Memory B cell (primary cell): ENCODE data around the gene RABL3.
"Not testable (repeated sequence)": the region's sequence is repeated elsewhere in the genome, so short reads cannot be mapped to it uniquely, and the experiment has no call there.

ENCODE experiments used
- ATAC-seq: fragments of 150-1000 bp; cut with Tn5 transposase; 2 replicates; pipeline ENCODE4 v1.10.0; 2021; ENCODE audit warnings: low read depth, mild to moderate bottlenecking, moderate library complexity
- DNase-seq, 2 donors: peaks; one replicate each; pipeline ENCODE4 v3.0.0; 2022; ENCODE audit warnings: low spot score in 2 of 2
- H3K27ac Mint-ChIP-seq: one replicate; pipeline ENCODE4 v1.8.0; 2022; ENCODE audit warnings: mild to moderate bottlenecking, moderate library complexity, mixed read lengths
- H3K27me3 Mint-ChIP-seq: one replicate; pipeline ENCODE4 v1.8.0; 2022; ENCODE audit warnings: mixed read lengths
- H3K36me3 Mint-ChIP-seq: one replicate; pipeline ENCODE4 v1.8.0; 2022; ENCODE audit warnings: mild to moderate bottlenecking, mixed read lengths
- H3K4me1 Mint-ChIP-seq: one replicate; pipeline ENCODE4 v1.8.0; 2022; ENCODE audit warnings: mixed read lengths
- H3K4me3 Mint-ChIP-seq: one replicate; pipeline ENCODE4 v1.8.0; 2022; ENCODE audit warnings: mild to moderate bottlenecking, moderate library complexity, mixed read lengths
- H3K9me3 Mint-ChIP-seq: one replicate; pipeline ENCODE4 v1.8.0; 2022; ENCODE audit warnings: mixed read lengths

Gene RABL3

DNA sequence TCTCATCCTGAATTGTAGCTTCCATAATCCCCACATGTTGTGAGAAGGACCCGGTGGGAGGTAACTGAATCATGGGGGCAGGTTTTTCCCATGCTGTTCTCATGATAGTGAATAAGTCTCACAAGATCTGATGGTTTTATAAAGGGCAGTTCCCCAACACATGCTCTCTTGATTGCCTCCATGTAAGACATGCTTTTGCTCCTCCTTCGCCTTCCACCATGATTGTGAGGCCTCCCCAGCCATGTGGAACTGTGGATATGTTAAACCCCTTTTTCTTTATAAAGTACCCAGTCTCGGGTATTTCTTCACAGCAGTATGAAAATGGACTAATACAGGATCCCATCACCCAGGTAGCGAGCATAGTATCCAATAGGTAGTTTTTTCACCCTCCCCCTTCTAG, 103.5 kb downstream of the RABL3 start:
- not testable (repeated sequence) for H3K27ac Mint-ChIP-seq, H3K9me3 Mint-ChIP-seq, H3K36me3 Mint-ChIP-seq, DNase-seq, ATAC-seq, H3K4me1 Mint-ChIP-seq, H3K4me3 Mint-ChIP-seq, H3K27me3 Mint-ChIP-seq

DNA sequence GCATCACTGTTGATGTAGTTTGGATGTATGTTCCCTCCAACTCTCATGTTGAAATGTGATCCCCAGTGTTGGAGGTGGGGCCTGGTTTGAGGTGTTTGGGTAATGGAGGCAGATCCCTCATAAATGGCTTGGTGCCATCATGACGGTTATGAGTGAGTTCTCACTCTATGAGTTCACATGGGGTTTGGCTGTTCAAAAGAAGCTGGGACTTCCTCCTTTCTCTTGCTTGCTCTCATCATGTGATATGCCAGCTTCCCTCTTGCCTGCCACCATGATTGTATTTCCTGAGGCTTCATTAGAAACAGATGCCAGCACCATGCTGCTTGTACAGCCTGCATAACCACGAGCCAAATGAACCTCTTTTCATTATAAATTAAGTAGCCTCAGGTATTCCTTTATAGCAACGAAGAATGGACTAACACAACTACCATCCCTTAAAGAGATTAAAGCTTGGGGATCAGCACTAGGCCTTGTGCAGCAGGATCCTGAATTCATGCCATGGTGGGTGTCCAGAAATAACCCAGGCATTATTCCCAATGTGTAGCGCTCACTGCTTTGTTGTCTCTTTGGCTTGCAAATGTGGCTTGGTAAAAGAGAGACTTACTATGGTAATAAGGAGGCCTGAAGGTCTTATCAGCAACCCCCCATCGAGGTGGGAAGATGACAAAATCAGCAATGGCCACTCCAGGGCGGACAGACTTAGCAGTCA, 104.3 kb downstream of the RABL3 start:
- peaks cover 3% of the 10 kb centered on the region for H3K9me3 Mint-ChIP-seq
- ATAC-seq (no peak), DNase-seq (no peak)
- H3K4me1 Mint-ChIP-seq, result peaks cover 2% of the 10 kb centered on the region
- H3K27ac Mint-ChIP-seq, result no peak overlapping the region
- H3K27me3 Mint-ChIP-seq, result peaks cover 2% of the 10 kb centered on the region
- H3K4me3 Mint-ChIP-seq, result no peak overlapping the region
- H3K36me3 Mint-ChIP-seq, result peaks cover 9% of the 10 kb centered on the region

DNA sequence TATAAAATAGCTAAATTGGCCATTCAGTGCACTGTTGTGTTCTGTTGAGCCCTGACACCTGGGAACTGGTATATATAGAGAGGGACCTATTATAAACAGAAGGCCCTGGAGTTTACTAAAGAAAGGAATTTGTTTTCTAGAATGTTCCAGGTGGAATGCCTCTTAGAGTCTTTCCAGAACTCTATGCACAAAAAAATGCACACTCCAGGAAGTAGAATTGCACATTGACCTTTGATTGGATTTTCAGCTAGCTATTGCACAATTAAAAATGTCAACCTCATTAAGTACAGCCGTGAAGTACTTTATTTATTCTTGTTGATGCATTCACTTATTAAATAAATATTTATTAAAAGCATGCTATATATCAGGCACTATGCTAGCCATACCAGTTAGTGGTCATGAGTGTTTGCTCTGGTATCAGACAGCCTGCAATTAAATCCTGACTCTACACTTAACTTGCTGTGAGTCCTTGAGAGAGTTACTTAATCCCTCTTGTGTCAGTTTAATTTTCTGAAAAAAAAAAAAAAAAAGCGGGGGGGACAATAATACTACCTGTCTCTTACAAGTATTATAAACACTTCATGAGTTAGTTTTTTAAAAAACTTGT, 105.4 kb downstream of the RABL3 start:
- Mint-ChIP-seq H3K36me3 (peaks cover 9% of the 10 kb centered on the region), H3K4me1 (peaks cover 2% of the 10 kb centered on the region), H3K27me3 (no peaks in the 10 kb centered on the region), H3K27ac (no peak overlapping the region), H3K4me3 (no peak overlapping the region), H3K9me3 (peaks cover 3% of the 10 kb centered on the region)
- no peak for ATAC-seq
- DNase-seq, result no peak
